Cardiac muscle cell (in vitro differentiated cells and primary cell): Measurements from ENCODE around the gene CREB3L2. TPM values are rescaled to one million over a fixed set of nuclear protein-coding genes. Genes with fewer than 3 reads are reported as not detected.
A peak's percentile ranks its signal among the peaks of the same experiment; 100 is the strongest.
"Not testable (repeated sequence)": the region's sequence is repeated elsewhere in the genome, so short reads cannot be mapped to it uniquely, and the experiment has no call there.

ENCODE experiments used
- DNase-seq, 2 donors: peaks; one replicate each; pipeline versions ENCODE4 v3.0.0 to v3.0.0-alpha.2; 2010 to 2017; ENCODE audit warnings: low read depth in 1 of 2, low spot score in 1 of 2
- H3K27ac ChIP-seq: fragments of 200-600 bp; sonication (generic); 2 replicates; pipeline ENCODE4 v1.5.1; 2016
- H3K27me3 ChIP-seq: fragments of 200-600 bp; sonication (generic); 2 replicates; pipeline ENCODE4 v1.6.0; 2016; ENCODE audit warnings: control low read depth
- H3K36me3 ChIP-seq: fragments of 200-600 bp; sonication (generic); 2 replicates; pipeline ENCODE4 v1.5.1; 2016; ENCODE audit warnings: control low read depth
- H3K4me1 ChIP-seq: fragments of 200-600 bp; sonication (generic); 2 replicates; pipeline ENCODE4 v1.8.1; 2017; ENCODE audit warnings: low read depth, mild to moderate bottlenecking, mixed run types
- H3K4me3 ChIP-seq: fragments of 200-600 bp; sonication (generic); 2 replicates; pipeline ENCODE4 v1.5.1; 2016; ENCODE audit warnings: mild to moderate bottlenecking
- H3K9me3 ChIP-seq: fragments of 200-600 bp; sonication (generic); 2 replicates; pipeline ENCODE4 v1.5.1; 2017; ENCODE audit warnings: low read depth, mild to moderate bottlenecking, control low read depth
- polyA plus RNA-seq: library from polyadenylated mRNA; unstranded; fragments of >200 nt; fragmentation: Nextera tagmentation; extraction: Ambion mirVana; gene quantifications from 2 replicates; pipeline ENCODE4 v1.2.1, GENCODE V29; 2016
- total RNA-seq: library from RNA; depleted of rRNA; stranded (reverse); fragments of >200 nt; gene quantifications from 2 replicates; pipeline ENCODE4 v1.2.3, GENCODE V29; 2016
- TF ChIP-seq, protein P1 (sequence below): IDR thresholded peaks from 2 replicates; pipeline ENCODE4 v1.5.1; 2012; ENCODE audit warnings: low read depth, mild to moderate bottlenecking, low read length

CREB3L2 gene
- total and polyA plus RNA-seq, 2 experiments from 2014 or later = 22.1 to 24.3 TPM

GRCh38 chr7:137908106-137908505 lies 93.8 kb downstream of the CREB3L2 start:
- TF ChIP-seq, protein P1, sequence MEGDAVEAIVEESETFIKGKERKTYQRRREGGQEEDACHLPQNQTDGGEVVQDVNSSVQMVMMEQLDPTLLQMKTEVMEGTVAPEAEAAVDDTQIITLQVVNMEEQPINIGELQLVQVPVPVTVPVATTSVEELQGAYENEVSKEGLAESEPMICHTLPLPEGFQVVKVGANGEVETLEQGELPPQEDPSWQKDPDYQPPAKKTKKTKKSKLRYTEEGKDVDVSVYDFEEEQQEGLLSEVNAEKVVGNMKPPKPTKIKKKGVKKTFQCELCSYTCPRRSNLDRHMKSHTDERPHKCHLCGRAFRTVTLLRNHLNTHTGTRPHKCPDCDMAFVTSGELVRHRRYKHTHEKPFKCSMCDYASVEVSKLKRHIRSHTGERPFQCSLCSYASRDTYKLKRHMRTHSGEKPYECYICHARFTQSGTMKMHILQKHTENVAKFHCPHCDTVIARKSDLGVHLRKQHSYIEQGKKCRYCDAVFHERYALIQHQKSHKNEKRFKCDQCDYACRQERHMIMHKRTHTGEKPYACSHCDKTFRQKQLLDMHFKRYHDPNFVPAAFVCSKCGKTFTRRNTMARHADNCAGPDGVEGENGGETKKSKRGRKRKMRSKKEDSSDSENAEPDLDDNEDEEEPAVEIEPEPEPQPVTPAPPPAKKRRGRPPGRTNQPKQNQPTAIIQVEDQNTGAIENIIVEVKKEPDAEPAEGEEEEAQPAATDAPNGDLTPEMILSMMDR = no peak
- Histone ChIP-seq H3K4me3 (no peak overlapping the region), H3K27me3 (no peaks in the 10 kb centered on the region), H3K9me3 (no peaks in the 10 kb centered on the region), H3K27ac (peak overlapping the region; percentile 48), H3K36me3 (peaks cover 35% of the 10 kb centered on the region), H3K4me1 (peaks cover 9% of the 10 kb centered on the region)
- DNase-seq = no peak

- H3K4me3 ChIP-seq, H3K27me3 ChIP-seq, H3K4me1 ChIP-seq, DNase-seq, H3K9me3 ChIP-seq: not testable (repeated sequence)
- H3K36me3 ChIP-seq = peaks cover 29% of the 10 kb centered on the region
- H3K27ac ChIP-seq = peak overlapping the region; percentile 53
Observed at GRCh38 chr7:137906636-137907035, 95.2 kb downstream of the CREB3L2 start.

- H3K27ac ChIP-seq = peak overlapping the region; percentile 53
- peak in 1 of 2 donors; percentile 78 for DNase-seq
- peaks cover 28% of the 10 kb centered on the region for H3K36me3 ChIP-seq
- TF ChIP-seq, protein P1 = no peak
- no peaks in the 10 kb centered on the region for H3K9me3 ChIP-seq
- H3K27me3 ChIP-seq = no peaks in the 10 kb centered on the region
- H3K4me1 ChIP-seq = peaks cover 9% of the 10 kb centered on the region
- H3K4me3 ChIP-seq = no peak overlapping the region
Observed at GRCh38 chr7:137904833-137905232, 97.1 kb downstream of the CREB3L2 start.

DNA sequence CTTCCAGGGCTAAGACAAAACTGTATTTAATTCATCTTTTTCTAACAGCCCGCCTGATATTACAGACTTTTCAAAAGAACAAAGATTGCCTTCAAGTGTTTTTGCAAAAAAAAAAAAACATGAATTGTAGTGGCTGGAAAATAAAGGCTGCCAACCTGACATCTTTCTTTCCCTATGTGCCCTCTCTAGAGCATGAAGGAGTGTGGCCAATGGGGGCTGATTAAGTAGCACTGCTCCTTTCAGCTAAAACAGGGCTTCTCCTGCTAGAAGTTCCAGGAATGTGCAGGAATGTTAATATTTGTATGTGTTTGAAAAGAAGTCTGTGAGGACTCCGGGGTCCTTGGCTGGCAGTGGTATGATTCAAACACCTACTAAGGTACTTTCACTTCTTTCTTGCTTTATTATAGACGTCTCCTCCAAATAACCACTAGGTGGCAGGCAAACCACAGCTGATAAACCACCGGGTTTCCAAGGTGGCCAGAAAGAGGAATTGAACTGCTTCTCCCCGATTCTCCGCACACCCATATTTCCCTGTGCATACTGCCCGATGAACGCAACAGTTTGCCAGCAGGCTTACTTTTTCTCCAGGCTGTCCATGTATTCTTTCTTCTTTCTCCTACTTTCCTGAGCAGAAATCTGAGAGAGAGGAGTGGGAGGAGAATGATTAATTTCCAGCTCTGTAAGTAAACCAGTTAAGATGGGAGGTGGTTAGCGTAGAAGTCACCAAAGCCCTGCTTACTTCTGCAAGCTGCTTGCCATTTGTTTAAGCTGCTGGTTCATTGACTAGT lies 98.3 kb downstream of the CREB3L2 start:
- H3K27ac ChIP-seq = peak overlapping the region; percentile 53
- H3K4me1 ChIP-seq = peaks cover 9% of the 10 kb centered on the region
- H3K4me3 ChIP-seq = no peak overlapping the region
- H3K36me3 ChIP-seq = peaks cover 29% of the 10 kb centered on the region
- peak; percentile 80 to 81 for DNase-seq
- TF ChIP-seq, protein P1 = peak; percentile 66
- H3K27me3 ChIP-seq = no peaks in the 10 kb centered on the region
- H3K9me3 ChIP-seq = no peaks in the 10 kb centered on the region

GRCh38 chr7:137900137-137900536 lies 101.7 kb downstream of the CREB3L2 start:
- TF ChIP-seq, protein P1 = no peak
- no peak overlapping the region for H3K4me3 ChIP-seq
- no peak for DNase-seq
- H3K9me3 ChIP-seq = no peaks in the 10 kb centered on the region
- H3K36me3 ChIP-seq = peaks cover 29% of the 10 kb centered on the region
- H3K4me1 ChIP-seq = peaks cover 3% of the 10 kb centered on the region
- no peaks in the 10 kb centered on the region for H3K27me3 ChIP-seq
- no peak overlapping the region for H3K27ac ChIP-seq

DNA sequence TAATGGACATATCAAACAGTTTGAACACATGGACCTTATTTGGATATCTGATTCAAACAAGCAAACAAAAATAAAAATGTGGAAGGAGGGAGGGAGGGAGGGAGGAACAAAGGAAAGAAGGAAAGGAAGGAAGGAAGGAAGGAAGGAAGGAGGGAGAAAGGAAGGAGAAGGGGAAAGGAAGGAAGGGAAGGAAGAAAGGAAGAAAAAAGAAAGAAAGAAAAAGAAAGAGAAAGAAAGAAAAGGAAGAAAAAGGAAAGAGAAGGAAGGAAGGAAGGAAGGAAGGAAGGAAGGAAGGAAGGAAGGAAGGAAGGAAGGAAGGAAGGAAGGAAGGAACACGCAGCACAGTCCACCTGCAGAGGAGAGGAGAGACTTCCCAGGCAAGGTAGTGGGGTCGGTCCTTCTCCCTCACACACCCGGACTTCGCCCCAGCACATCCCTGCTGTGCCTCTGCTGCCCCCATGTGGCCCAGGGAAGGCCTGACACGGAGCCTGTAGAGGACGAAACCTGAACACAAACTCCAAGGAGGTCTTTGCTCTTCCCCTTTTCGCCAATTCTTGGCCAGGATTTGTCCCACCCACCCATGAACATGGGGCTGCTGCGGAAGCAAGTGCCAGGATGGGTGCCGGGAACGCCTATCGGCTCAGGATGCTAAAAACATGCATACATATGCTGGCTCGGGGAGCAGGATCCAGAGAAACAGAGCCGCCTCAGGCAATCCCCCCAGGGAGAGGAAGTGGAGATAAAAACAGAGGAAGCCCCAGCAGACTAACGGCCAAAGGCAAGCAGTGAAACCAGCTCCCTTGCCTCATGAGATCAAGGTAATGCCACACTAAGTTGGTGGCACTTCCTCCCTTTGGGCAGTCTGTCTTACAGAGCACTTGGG lies 102.8 kb downstream of the CREB3L2 start:
- H3K27ac ChIP-seq = peak overlapping the region; percentile 4
- TF ChIP-seq, protein P1 = peak; percentile 97
- no peaks in the 10 kb centered on the region for H3K9me3 ChIP-seq
- no peaks in the 10 kb centered on the region for H3K27me3 ChIP-seq
- H3K36me3 ChIP-seq = peaks cover 29% of the 10 kb centered on the region
- peak; percentile 83 to 84 for DNase-seq
- H3K4me3 ChIP-seq = no peak overlapping the region
- H3K4me1 ChIP-seq = no peaks in the 10 kb centered on the region
